Left cardiac atrium (tissue), 4 donors: Measurements from ENCODE around the gene MZT2A. TPM values are rescaled to one million over a fixed set of nuclear protein-coding genes. Genes with fewer than 3 reads are reported as not detected.
"Not testable (repeated sequence)": the region's sequence is repeated elsewhere in the genome, so short reads cannot be mapped to it uniquely, and the experiment has no call there.

Source experiments
- ATAC-seq, 2 donors: fragments of 200-7000 bp; cut with Tn5 transposase; one replicate each; pipeline ENCODE4 v1.9.1; 2020; ENCODE audit warnings: mild to moderate bottlenecking in 2 of 2, moderate library complexity in 2 of 2
- DNase-seq: peaks from one replicate; pipeline ENCODE4 v3.0.0-alpha.2; 2020
- intact Hi-C, 2 donors: fragments of 100-400 bp; cut with DNase I; formaldehyde crosslinking; loops; one replicate each; pipeline versions ENCODE4 v1.14.1 to v1.15.1; 2022 to 2023
- long read RNA-seq: library from polyadenylated mRNA; unstranded; transcript quantifications from one replicate; pipeline ENCODE4 v2.0.0, GENCODE V29; 2021
- total RNA-seq, 2 donors: library from RNA; stranded (reverse); fragmentation: NEBNext Ultra II Directional; extraction: Animal tissue kit (Norgen Biotek cat#: 25700); gene quantifications; one replicate each; pipeline ENCODE4 v1.2.1, GENCODE V29; 2021
- donor health status: DM: no; HTN: yes; CAD: no.
- donor health status: DM: no; HTN: yes; CAD: no; lungs with severe emphysema.
- donor health status: DM: yes; HTN: yes; CAD: no.
- donor health status: Dilated cardiomyopathy.

The MZT2A gene, protein sequence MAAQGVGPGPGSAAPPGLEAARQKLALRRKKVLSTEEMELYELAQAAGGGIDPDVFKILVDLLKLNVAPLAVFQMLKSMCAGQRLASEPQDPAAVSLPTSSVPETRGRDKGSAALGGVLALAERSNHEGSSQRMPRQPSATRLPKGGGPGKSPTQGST
- 100 to 1,000 TPM in 1 of 2 donors, 10 to 100 TPM in 1; 59.4 to 110 TPM for total RNA-seq
- long read RNA-seq, partial matches to known transcripts = 0 of 1 reads
- long read RNA-seq, other reads (novel, unspliced or antisense) = 1 of 1 reads

DNA sequence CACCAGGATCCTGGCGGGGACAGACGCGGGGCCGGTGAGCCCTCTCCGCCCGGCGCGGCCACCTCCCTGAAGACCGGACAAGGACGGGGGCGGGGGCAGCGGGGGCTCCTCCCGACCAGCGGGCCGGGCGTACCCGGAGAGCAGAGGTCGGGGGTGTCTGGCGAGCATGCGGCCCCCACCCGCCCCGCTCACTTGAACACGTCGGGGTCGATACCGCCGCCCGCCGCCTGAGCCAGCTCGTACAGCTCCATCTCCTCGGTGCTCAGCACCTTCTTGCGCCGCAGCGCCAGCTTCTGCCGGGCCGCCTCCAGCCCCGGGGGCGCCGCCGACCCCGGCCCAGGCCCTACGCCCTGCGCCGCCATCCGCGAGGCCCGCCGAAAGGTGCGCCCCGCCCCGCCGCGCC, at the start of gene MZT2A:
Gene MZT2A (minus strand): TSS at position 383 of the 403 bp plus-strand sequence. CDS start 21 bp downstream, at position 362.
- peak; percentile 4 to 7 for ATAC-seq
- intact Hi-C loops, DNase-seq: not testable (repeated sequence)

DNA sequence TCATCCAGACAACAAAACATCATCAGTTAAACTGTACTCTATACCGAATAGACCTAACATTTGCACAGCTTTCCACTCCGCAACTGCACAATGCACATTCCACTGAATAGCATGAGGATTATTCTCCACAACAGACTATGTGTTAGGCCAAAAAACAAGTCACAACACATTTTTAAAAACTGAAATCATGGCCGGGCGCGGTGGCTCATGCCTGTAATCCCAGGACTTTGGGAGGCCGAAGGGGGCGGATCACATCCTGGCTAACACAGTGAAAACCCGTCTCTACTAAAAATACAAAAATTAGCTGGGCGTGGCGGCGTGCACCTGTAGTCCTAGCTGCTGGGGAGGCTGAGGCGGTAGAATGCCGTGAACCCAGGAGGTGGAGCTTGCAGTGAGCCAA, 46.7 kb upstream of the MZT2A start:
- ATAC-seq, DNase-seq, intact Hi-C loops: not testable (repeated sequence)

- ATAC-seq, DNase-seq, intact Hi-C loops: not testable (repeated sequence)
These were observed 44.6 kb upstream of the MZT2A start for GRCh38 chr2:131536841-131537240.

DNA sequence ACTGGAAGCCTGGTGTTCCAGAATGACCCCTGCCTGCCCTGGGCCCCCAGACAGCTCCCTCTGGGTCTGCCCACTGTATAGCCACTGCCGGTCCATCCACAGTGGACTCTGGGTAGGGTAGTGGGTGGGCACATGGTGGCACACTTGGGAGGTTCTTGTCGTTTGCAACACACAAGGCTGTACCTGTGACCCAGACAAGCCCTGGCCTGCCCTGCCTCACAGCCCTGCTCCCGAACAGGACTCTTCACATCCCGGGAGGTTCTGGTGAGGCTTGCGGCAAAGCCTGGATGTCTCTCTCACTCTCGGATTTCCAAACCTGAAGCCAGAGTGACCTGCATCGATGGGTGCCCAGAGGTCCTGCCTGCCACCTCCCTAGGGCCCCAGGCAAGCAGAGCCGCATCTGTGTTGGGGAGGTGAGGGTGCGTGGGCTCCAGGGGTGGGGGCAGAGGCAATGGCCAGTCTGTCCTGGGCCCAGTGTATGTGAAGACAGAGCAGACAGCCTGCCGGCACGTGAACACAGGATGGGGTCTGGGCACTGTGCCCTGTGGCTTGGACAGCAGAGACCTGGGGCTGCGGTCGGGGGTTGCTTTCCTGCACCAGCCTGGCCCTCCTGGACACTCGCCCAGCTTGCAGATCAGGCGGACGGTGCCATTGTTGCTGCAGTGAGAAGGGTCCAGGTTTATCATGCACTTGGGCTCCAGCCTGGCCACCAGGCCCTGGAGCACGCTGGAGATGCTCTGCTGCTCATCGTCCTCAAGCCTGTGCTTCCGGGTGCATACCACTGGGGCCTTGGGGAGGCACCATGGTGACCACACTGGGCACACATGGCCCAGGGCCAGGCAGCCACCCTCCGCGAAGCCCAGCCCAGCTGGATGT, 44.0 kb upstream of the MZT2A start:
- DNase-seq, ATAC-seq, intact Hi-C loops: not testable (repeated sequence)

- ATAC-seq = no peak
- intact Hi-C loops = no loop called here
- no peak for DNase-seq
These were observed 43.3 kb upstream of the MZT2A start for GRCh38 chr2:131535526-131535925.

GRCh38 chr2:131534965-131535364, 42.8 kb upstream of the MZT2A start:
- DNase-seq, ATAC-seq, intact Hi-C loops: not testable (repeated sequence)

- DNase-seq = not testable (repeated sequence)
These were observed 42.1 kb upstream of the MZT2A start for GRCh38 chr2:131534317-131534672.

GRCh38 chr2:131533609-131534316, 41.6 kb upstream of the MZT2A start:
- DNase-seq, intact Hi-C loops: not testable (repeated sequence)
- peak in 1 of 2 donors; percentile 51 for ATAC-seq

More at GRCh38 chr2:131534317-131534672, 42.1 kb upstream of the MZT2A start:
- ATAC-seq, intact Hi-C loops: not testable (repeated sequence)

- ATAC-seq, intact Hi-C loops, DNase-seq: not testable (repeated sequence)
These were observed 40.8 kb upstream of the MZT2A start for GRCh38 chr2:131532723-131533608.

- ATAC-seq, intact Hi-C loops, DNase-seq: not testable (repeated sequence)
These were observed 39.5 kb upstream of the MZT2A start for GRCh38 chr2:131531547-131532185.

DNA sequence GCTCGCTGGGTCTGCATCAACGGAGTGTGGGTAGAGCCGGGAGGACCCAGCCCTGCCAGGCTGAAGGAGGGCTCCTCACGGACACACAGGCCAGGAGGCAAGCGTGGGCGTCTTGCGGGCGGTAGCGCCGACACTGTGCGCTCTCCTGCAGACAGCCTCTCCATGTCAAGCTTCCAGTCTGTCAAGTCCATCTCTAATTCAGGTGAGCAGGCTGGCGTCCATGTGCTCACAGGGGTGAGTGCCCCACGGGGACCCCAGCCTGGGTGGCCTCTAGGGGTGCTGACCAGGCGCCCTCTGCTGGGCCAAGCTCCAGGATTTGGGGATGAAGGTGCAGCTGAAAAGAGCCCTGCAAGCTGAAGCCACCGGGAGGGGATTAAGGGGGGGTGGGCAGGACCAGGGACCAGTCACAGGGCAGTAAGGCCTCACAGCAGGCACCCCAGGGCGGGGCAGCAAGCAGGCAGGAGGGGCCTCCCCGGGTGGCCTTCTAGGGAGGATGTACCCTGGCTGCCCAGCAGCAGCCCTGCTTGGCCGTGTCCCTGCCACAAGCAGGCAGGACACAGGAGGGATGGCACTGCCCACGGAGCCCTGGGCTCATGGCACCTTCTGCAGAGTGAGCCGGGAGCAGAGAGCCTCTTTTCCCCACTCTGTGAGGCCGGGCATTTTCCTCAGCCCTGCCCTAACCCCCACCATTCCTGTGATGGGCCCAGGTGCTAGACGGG, 38.6 kb upstream of the MZT2A start:
- DNase-seq, intact Hi-C loops, ATAC-seq: not testable (repeated sequence)

DNA sequence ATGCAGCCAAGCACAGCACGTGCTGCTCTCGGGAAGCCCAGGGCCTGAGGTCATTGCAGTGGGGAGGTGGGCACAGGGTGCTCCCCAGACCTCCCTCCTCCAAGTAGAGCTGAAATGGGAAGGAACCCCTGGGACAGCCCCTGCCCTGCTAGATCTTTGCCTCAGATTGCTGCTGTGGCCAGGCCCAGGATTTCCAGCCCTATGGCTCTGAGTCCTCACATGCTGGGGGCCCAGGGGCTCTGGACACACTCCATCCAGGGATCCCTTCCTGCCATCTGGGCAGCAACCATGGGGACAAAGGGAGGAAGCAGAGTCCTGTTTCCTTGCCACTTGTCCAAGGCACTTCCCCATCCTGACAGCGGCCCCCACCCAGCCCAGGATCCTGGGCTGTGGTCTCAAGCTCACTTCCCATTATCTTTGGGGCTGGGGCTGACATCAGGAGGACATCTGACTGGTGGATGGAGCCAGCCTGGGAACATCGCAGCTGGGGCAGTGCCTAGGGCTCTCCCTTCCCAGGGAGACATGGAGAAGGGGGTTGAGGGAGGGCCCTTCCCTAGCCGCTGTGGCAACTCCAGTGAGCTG, 37.8 kb upstream of the MZT2A start:
- DNase-seq, intact Hi-C loops, ATAC-seq: not testable (repeated sequence)

DNA sequence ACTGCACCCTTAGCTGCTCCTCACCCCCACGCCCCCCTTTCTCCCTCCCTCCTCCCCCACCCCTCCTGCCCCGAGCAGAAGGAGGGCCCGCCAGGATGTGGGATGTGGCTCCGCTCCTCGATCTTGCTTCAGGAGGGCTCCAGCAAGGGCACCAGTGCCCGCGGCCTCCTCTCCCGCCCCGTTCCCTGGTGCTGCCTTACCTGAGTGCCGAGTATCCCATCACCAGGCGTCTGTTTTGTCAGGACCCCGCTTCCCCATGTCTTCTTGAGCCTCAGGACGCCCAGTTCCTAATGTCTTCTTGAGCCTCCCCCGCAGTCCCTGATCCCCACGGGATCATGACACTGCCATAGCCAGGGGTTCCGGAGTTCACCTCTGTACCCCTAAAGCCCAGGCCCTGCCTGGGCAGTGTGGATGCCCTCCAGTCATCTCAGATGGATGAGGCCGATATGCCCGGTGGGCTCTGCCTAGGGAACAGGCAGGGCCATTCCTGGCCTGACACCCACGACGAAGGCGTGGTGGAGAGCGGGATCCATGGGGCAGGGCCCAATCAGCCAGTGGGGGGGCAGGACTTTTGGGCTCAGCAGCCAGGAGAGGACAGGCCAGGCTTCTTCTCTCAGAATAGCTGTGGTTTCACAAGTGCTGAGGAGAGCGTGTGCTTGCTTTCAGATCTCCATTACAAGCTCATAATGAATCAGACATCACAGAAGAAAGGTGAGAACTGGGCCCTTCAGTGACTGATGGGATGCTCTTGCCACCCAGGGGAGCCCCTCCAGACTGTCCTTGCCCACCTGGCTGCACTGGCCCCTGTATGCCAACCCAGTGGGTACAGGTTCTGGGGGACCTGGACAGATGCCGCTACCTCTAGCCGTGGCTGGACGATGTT, 37.0 kb upstream of the MZT2A start:
- ATAC-seq, DNase-seq, intact Hi-C loops: not testable (repeated sequence)

GRCh38 chr2:131527131-131528001, 35.2 kb upstream of the MZT2A start, which contains the start of gene CCDC74A:
CCDC74A (plus strand) TSS chr2:131527888; CDS start chr2:131527971, 83 bp downstream.
- DNase-seq (peak; percentile 75), ATAC-seq (peak; percentile 89 to 90)
- intact Hi-C loops = not testable (repeated sequence)

GRCh38 chr2:131525256-131525655, 33.1 kb upstream of the MZT2A start:
- ATAC-seq, DNase-seq, intact Hi-C loops: not testable (repeated sequence)
